GM18505 (cell line): ENCODE data around the gene TUBB6.

Experiments used
- ATAC-seq: cut with Tn5 transposase; IDR thresholded peaks from one replicate; pipeline ENCODE4 v1.9.1; 2021; ENCODE audit not compliant: unreplicated experiment
- POLR2A ChIP-seq: IDR thresholded peaks from 4 replicates; pipeline ENCODE4 v1.6.1; 2011; ENCODE audit warnings: borderline replicate concordance; ENCODE audit not compliant: insufficient read depth, insufficient read length; ENCODE audit errors: extremely low read depth

TUBB6 gene

GRCh38 chr18:12315490-12315889 lies 7.4 kb downstream of the TUBB6 start:
- no peak for TF ChIP-seq POLR2A
- ATAC-seq: no peak

GRCh38 chr18:12315911-12316310 lies 7.9 kb downstream of the TUBB6 start:
- ATAC-seq: no peak

GRCh38 chr18:12317664-12318333 lies 9.8 kb downstream of the TUBB6 start:
- no peak for ATAC-seq
- no peak for TF ChIP-seq POLR2A

More at GRCh38 chr18:12315911-12316310, 7.9 kb downstream of the TUBB6 start:
- TF ChIP-seq POLR2A: no peak

- ATAC-seq: no peak
- TF ChIP-seq POLR2A: no peak
Measured at GRCh38 chr18:12318334-12318697, 10.3 kb downstream of the TUBB6 start.

- TF ChIP-seq POLR2A: no peak
- ATAC-seq: no peak
Measured at GRCh38 chr18:12318857-12319256, 10.8 kb downstream of the TUBB6 start.

- ATAC-seq: peak; percentile 80
- TF ChIP-seq POLR2A: no peak
Measured at GRCh38 chr18:12321333-12321732, 13.3 kb downstream of the TUBB6 start.

DNA sequence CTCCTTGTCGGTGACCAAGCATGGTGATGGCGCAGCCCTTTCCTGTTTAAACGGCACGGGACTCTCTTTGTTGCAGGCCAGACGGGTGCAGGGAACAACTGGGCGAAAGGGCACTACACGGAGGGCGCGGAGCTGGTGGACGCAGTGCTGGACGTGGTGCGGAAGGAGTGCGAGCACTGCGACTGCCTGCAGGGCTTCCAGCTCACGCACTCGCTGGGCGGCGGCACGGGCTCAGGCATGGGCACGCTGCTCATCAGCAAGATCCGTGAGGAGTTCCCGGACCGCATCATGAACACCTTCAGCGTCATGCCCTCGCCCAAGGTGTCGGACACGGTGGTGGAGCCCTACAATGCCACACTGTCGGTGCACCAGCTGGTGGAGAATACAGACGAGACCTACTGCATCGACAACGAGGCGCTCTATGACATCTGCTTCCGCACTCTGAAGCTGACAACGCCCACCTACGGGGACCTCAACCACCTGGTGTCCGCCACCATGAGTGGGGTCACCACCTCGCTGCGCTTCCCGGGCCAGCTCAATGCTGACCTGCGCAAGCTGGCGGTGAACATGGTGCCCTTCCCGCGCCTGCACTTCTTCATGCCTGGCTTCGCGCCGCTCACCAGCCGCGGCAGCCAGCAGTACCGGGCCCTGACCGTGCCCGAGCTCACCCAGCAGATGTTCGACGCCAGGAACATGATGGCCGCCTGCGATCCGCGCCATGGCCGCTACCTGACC lies 17.1 kb downstream of the TUBB6 start:
- no peak for TF ChIP-seq POLR2A
- ATAC-seq: no peak

GRCh38 chr18:12325726-12326245 lies 17.7 kb downstream of the TUBB6 start:
- no peak for TF ChIP-seq POLR2A
- ATAC-seq: no peak

DNA sequence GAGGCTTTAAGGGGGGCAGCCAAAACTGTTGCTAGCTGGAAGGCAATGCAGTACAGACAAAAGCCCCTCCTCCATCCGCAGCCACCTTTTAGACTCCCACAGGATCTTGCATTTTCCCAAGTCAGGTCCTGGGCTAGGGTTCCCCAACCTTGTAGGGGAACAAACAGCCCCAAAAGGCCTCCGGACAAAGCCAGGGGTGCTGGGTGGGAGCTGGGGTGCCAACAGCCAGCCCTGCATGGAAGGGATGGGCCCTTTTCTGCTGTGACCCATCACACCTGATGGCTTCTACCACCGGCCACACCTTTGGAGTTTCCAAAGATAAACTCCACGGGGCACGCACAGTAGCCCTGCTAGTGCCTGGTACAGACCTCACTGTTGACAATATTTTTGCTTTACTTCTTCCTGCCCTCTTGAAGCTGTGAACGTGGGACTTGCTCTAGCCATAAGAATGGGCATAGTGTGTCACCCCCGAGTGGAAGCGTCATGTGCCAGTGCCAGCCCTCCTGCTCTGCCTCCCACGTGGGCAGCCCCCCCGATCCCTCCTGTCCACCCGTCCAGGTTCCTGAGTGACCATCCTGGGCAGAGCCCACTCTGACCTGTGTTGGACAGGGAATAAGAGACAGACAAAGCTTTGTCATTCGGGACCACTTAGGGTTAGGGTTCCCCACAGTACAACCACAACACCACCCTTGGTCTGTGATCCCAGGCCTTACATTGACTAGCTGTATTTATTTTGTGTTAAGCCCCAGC lies 18.8 kb downstream of the TUBB6 start:
- TF ChIP-seq POLR2A: no peak
- no peak for ATAC-seq

- ATAC-seq: no peak
- TF ChIP-seq POLR2A: no peak
Measured at GRCh38 chr18:12327510-12328178, 19.6 kb downstream of the TUBB6 start.

DNA sequence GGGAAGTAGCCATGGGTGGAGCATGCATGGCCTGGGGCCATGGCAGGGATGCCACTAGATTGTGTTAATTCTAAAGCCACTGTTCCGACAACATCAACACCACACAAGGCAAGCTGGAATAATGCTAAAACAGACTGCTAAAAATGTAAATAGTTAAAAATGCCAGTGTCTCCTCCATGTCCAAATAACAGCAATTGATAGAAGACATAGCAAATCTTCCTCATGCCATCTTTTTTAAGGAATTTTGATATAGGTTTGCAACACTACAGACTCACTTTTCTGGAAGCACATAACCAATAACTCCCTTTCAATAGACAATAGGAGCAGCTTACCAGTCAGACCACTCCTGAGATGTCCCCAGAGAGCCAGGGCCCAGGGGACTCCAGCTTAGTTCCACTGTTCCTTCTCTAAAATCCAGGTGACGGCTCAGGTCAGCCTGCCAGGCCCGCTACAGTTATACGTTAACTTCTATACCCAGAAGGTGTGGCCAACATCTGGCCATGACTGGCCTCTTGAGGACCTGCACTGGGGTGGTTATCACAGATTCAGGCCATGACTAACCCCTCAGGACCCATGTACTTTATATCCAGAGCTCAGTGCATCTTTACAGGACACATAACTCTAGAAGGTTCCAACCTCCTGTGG lies 20.3 kb downstream of the TUBB6 start:
- TF ChIP-seq POLR2A: no peak
- ATAC-seq: no peak

GRCh38 chr18:12329125-12329698 lies 21.2 kb downstream of the TUBB6 start:
- ATAC-seq: no peak

More at GRCh38 chr18:12329125-12329698, 21.2 kb downstream of the TUBB6 start:
- TF ChIP-seq POLR2A: no peak
